ENCODE results near the gene CST9.
"Not testable (repeated sequence)": the region's sequence is repeated elsewhere in the genome, so short reads cannot be mapped to it uniquely, and the experiment has no call there.

The CST9 gene

GRCh38 chr20:23637282-23638221 is 31.8 kb upstream of the CST9 start, which contains the start of gene CST3:
Gene CST3, minus strand, starts transcription at chr20:23637955. Its CDS starts 93 bp downstream, at chr20:23637862.
- peak; percentile 77 to 93 (median 85) for DNase-seq

- DNase-seq = no peak
Observed at GRCh38 chr20:23636908-23637281, 31.2 kb upstream of the CST9 start.

GRCh38 chr20:23636182-23636907 is 30.6 kb upstream of the CST9 start:
- no peak for DNase-seq

- not testable (repeated sequence) for DNase-seq
Observed at GRCh38 chr20:23635768-23636090, 30.0 kb upstream of the CST9 start.

GRCh38 chr20:23634985-23635767 is 29.5 kb upstream of the CST9 start:
- no peak for DNase-seq

GRCh38 chr20:23634044-23634801 is 28.5 kb upstream of the CST9 start:
- DNase-seq = no peak

- no peak for DNase-seq
Observed at GRCh38 chr20:23632711-23633573, 27.2 kb upstream of the CST9 start.

GRCh38 chr20:23631981-23632710 is 26.4 kb upstream of the CST9 start:
- peak; percentile 45 to 64 (median 61) for DNase-seq

GRCh38 chr20:23631226-23631822 is 25.6 kb upstream of the CST9 start:
- DNase-seq = no peak

GRCh38 chr20:23630392-23630849 is 24.7 kb upstream of the CST9 start:
- no peak for DNase-seq

- DNase-seq = no peak
Observed at GRCh38 chr20:23629542-23630391, 24.1 kb upstream of the CST9 start.

GRCh38 chr20:23629017-23629541 is 23.4 kb upstream of the CST9 start:
- DNase-seq = peak in 1 of 3 donors; percentile 41

- DNase-seq = no peak
Observed at GRCh38 chr20:23628402-23629016, 22.8 kb upstream of the CST9 start.

- DNase-seq = no peak
Observed at GRCh38 chr20:23627501-23627900, 21.8 kb upstream of the CST9 start.

GRCh38 chr20:23626040-23626620 is 20.4 kb upstream of the CST9 start:
- peak; percentile 57 to 64 (median 58) for DNase-seq

- no peak for DNase-seq
Observed at GRCh38 chr20:23625236-23625964, 19.7 kb upstream of the CST9 start.

- no peak for DNase-seq
Observed at GRCh38 chr20:23624324-23624691, 18.6 kb upstream of the CST9 start.

Measured in suppressor macrophage treated with lipopolysaccharide for 1 hour (primary cell).